NCI-H187 treated with DMSO at 0.1 percent for 48 hours (cell line): ENCODE data around the gene DDIT4.
"Not testable (repeated sequence)": the region's sequence is repeated elsewhere in the genome, so short reads cannot be mapped to it uniquely, and the experiment has no call there.

Experiments
- DNase-seq: peaks from one replicate; lab custom pipeline; 2025; lab: John Stamatoyannopoulos, UW

Gene DDIT4, protein sequence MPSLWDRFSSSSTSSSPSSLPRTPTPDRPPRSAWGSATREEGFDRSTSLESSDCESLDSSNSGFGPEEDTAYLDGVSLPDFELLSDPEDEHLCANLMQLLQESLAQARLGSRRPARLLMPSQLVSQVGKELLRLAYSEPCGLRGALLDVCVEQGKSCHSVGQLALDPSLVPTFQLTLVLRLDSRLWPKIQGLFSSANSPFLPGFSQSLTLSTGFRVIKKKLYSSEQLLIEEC

DNA sequence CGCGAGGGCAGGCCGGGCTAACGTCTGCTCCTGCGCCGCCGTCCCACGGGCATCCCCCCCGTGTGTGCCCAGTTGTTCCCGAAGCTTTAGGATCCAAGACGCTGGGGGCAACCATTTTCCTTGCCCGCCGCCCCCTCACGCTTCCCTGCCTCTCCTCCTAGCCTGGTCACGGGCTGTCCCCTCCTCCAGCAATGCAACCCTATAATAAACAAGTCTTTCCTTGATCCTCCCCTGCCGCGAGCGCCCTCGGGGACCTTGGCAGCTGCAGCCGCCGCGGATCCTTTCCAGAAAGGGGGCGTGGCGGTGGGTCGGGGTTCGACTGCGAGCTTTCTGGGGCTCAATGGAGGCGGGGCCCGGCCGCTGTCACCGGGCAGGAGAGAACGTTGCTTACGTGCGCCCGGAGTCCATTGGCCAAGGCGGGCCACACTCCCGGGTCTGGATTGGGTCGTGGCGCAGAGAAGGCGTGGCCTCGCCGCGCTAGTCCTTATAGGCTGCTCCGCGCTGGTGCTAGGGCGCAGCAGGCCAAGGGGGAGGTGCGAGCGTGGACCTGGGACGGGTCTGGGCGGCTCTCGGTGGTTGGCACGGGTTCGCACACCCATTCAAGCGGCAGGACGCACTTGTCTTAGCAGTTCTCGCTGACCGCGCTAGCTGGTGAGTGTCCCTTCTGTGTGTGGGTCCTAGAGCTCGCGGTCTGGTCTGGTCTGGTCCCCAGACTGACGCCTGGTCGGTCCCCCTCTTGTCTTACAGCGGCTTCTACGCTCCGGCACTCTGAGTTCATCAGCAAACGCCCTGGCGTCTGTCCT lies at the start of gene DDIT4:
Gene DDIT4, plus strand, starts transcription at position 515 of the 803 bp plus-strand sequence. CDS start 293 bp downstream, outside the sequence.
- DNase-seq: peak; percentile 75

DNA sequence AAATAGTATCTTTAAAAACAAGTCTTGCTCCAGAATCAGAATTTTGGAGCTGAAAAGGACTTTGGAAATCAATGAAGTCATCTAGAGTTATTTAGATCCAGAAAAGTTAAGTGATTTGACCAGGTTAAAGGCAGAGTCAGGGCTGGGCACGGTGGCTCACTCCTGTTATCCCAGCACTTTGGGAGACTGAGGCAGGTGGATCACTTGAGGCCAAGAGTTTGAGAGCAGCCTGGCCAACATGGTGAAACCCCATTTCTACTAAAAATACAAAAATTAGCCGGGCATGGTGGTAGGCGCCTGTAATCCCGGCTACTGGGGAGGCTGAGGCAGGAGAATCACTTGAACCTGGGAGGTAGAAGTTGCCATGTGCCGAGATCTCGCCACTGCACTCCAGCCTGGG lies 49.5 kb upstream of the DDIT4 start:
- not testable (repeated sequence) for DNase-seq

DNA sequence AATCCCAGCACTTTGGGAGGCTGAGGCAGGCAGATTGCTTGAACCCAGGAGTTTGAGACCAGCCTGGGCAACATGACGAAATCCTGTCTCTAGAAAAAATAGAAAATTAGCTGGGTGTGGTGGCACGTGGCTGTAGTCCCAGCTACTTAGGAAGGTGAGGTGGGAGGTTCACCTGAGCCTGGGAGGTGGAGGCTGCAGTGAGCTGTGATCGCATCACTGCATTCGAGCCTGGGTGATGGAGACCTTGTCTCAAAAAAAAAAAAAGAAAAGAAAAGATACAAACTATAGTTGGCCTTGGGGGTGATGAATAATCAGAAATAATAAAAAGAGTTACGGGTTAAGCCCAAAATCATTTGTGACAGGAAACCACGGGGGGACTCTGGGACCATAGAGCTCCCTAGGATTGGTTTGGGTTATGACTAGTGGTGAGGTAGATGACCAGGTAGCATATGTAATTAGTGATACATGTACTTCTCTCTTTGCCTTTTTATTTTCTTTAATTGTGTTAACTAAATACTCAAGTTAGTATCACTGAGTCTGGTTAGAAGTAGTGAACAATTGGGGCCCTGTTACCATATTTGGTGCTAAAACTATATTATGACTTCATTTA lies 47.2 kb upstream of the DDIT4 start:
- DNase-seq: no peak

DNA sequence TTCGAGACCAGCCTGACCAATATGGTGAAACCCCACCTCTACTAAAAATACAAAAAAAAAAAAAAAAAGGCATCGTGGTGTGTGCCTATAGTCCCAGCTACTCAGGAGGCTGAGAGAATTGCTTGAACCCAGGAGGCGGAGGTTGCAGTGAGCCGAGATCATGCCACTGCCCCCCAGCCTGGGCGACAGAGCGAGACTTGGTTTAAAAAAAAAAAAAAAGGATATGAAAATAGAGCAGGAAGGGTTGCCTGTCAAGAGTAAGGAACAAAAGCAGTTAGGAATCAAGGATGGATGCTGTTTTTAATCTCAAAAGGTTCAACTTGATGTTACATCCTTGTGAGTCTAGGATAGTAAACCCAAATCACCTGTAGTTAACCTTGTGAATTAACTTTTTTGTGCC lies 45.9 kb upstream of the DDIT4 start:
- DNase-seq: no peak

DNA sequence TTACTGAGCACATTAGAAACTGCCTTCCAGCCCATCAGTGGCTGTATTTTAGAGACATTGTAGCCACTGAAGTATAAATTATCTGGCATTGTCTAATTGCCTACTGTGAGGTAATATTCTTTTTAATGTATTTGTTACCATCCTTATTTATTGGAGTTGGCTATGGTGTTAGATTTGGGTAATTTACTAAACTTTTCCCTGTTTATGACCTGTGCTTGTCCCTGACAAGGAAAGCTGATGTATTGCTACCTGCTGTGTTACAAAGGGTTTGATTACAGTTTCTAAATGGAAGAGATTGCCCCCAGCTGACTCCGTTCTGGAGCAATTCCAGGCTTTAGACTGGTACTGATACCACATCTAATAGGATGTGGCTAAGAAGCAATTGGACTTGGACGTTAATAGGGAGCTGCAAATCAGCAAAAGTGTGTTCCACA lies 45.4 kb upstream of the DDIT4 start:
- no peak for DNase-seq

DNA sequence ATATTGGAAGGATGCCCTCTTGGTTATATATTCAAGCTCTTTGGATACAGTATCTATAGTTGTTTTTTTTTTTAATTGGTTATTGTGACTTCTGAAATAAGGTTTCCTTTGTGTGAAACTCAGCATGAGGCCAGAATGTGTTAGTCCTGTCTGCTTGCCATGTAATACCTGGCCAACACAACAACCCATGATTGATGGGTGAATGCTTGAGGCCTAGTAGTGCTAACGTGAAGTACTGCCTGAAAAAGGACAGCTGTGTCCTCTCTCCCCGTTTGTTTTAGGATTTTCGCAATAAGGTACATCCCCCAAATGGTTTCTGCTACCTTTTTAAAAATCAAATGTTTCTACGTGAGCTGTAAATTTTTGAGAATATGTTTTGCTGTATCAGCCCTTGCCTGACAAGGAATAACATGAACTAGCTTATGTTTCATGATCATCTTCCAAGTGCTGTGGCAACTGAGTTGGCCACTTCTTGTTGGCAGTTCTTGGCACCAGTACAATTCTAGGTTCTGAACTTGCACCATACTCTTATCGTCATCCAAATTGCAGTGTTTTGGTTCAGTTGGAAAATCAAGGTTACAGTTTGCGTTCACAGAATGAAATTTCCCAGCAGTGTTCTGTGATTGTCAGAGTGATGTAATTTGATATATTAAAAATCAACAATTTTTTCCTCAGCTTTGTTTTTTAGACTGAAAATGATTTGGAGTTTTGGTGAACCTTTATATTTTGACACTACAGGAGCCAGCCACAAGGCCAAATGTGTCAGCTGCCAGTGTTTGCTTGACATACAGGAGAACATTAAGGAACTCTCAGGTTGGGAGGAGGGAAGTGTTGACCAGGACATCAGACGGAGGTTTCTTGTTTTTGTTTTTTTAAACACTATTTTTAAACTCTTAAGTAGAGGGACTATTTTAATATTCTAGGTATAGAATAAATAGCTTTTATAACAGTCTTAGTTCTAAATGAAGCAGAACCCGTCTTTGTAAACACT lies 44.2 kb upstream of the DDIT4 start:
- DNase-seq: no peak

DNA sequence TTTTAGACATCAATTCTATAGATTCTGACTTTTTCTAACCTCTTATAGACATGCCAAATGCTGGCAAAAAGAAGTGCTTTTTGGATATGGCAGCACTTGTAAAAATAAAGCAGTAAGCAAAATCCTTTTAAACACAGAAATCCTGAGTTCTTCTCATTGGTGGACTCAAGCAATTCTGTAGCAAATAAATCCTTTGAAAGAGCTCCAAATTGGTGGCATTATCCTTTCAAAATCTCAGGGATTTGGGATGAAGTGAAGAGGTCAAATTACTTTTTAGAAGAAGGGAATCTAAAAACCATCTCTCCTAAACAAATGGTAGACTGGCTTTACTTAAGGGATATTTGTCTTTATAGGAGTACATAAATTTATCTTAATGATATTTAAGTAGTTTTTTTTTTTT lies 40.1 kb upstream of the DDIT4 start:
- DNase-seq: no peak

DNA sequence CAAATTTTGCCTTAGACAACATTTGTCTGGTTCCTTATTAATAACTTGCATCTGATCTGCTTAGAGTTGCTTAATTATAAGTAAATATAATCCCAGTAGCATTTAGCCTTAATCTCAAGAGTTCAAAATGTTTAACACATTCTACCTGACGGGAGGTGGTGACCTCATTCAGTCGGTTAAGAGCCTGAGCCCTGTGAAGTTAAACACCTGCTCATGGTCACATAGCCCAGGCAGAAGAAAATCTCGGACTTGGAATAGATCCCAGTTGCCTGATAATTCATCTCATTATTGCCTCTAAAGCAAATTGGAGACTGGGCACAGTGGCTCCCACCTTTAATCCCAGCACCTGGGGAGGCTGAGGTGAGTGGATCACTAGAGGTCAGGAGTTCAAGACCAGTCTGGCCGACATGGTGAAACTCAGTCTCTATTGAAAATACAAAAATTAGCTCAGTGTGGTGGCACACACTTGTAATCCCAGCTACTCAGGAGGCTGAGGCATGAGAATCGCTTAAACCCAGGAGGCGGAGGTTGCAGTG lies 39.1 kb upstream of the DDIT4 start:
- no peak for DNase-seq

DNA sequence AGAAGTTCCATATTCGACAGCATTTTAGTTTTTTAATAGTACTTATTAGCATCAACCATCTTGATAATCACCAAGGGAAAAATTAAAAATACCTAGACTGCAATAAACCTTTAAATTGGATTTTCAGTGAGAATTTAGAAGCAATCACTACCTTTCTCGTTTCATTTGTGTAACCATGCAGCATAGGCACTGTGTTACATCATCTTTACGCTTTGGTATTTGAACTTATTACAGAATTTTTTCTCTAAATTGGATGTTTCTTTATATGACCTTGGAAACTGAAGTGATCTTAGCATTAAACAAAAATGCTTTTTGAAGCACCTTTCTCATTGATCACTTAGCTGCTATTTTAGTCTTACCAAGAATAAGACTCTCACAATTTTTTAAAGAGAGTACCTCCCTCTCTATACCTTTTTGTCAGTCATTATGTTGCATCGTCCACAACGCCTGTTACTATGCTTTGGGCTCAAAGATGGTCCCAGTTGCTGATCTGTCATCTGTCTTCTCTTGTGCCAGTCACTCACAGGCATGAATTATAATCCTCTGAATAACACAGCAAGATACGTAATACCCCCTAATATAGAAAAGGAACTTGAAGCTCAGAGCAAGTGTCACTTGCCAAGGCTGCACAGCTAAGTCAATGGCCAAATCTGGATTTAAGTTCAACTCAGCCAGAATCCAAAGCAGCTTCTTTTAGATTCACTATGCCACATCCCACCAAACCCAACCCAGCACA lies 38.0 kb upstream of the DDIT4 start:
- DNase-seq: no peak

DNA sequence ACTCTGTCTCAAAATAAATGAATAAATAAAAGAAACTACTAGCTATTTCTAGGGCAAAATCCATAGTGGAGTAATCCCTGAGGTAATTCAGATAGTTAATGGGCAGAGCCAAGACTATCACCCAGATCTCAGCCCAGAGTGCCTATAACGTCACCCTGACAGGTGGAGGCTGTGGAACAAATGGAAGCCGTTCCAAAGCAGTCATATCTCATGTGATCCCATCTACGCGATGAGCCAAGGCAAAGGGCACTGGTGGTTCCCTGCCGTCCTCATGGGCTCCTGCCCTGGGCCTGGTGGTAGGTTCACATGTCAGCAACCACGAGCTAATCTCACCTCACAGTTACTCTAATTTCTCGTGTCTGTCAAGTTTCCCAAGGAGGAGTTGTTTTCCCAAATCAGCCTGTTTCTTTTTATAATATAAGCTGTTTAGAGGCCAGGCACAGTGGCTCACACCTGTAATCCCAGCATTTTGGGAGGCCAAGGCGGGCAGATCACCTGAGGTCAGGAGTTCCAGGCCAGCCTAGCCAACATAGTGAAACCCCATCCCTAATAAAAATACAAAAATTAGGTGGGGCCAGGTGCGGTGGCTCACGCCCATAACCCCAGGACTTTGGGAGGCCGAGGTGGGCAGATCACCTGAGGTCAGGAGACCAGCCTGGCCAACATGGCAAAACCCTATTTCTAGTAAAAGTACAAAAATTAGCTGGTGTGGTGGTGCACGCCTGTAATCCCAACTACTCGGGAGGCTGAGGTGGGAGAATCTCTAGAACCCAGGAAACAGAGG lies 35.1 kb upstream of the DDIT4 start:
- no peak for DNase-seq

DNA sequence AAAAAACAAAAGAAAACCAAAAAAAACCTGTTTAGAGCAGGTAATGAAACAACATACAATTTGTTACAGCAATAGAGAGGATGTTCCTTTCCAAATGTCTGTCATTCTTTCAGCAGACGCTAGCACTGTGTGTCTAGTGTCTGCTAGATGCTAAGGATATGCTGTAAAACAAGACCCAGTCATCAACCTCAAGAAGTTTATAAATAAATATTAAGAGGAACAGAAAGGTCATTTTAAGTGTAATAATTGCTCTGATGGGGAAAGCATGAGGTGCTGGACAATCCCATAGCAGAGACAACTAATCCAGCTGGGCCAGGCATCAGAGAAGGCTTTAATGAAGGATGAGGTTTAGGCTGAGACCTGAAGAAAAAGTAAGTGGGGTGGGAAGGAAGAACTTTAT lies 34.3 kb upstream of the DDIT4 start:
- no peak for DNase-seq

DNA sequence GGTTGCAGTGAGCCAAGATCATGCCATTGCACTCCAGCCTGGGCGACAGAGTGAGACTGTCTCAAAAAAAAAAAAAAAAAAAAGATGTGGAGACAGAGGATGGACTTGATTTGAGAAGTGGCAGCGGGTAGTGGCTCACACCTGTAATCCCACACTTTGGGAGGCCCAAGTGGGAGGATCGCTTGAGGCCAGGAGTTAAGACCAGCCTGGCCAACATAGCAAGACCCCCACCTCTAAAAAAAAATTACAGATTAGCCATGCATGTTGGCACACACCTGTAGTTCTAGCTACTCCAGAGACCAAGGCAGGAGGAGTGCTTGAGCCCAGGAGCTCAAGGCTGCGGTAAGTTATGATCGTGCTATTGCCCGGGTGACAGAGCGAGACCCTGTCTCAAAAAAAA lies 33.4 kb upstream of the DDIT4 start:
- DNase-seq: no peak

DNA sequence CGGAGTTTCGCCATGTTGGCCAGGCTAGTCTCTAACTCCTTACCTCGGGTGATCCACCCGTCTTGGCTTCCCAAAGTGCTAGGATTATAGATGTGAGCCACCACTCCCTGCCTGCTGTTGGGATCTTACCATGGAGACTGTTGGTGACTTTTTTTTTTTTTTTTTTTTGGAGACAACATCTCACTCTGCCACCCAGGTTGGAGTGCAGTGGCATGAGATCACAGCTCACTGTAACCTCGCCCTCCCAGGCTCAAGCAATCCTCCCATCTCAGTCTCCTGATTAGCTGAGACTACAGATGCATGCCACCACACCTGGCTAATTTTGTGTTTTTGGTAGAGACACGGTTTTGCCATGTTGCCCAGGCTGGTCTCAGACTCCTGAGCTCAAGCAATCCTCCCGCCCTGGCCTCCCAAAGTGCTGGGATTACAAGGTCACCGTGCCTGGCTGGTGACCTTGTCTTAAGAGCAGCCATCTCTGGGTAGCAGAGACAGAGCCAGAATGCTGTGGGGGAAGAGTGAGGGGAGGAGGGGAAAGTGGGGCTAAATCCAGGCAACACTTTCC lies 32.0 kb upstream of the DDIT4 start:
- DNase-seq: no peak

DNA sequence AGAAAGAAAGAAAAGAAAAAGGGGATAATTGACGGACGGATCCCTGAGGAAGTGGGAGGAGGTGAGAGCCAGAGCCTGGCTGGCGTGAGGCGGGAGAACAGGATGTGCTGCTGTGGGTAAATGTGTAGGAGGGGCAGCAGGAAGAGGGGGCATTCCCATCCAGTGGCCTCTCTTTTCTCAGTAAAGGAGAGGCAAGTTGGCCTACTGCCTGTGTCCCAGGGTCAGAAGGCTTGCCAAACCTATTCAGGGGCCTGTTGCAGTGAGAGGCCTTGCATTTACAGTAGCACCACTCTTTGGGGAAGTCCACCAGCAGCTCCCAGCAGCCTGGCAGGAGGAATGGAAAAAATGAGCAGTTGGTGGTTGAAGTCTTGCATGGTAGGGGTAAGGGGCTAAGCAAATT lies 31.0 kb upstream of the DDIT4 start:
- no peak for DNase-seq

DNA sequence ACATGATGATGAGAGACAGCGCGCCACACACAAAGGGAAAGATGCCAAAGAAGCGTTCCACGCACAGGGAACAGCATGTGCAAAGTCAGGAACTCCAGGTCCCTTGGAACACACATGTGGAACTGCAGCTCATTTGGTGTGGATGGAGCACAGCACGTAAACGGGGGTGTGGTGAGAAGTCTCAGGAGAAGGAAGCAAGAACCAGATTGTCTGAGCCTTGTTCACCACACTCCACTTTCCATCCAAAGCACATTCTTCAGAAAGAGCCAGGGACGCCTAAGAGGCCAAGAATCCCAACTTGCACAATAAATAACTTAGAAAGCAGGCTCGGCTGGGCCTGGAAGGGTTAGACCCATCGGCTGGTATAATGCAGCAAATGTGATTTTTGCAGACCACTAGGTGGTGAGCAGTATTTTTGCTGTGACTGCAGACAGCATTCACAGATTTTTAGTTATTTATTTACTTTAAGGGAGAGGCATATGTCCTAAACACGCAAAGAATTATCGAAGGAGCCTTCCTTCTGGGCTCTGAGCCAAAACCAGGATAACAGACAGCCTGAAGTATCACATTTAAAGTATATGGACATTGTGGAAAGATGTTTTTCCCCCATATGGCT lies 29.8 kb upstream of the DDIT4 start:
- DNase-seq: no peak

DNA sequence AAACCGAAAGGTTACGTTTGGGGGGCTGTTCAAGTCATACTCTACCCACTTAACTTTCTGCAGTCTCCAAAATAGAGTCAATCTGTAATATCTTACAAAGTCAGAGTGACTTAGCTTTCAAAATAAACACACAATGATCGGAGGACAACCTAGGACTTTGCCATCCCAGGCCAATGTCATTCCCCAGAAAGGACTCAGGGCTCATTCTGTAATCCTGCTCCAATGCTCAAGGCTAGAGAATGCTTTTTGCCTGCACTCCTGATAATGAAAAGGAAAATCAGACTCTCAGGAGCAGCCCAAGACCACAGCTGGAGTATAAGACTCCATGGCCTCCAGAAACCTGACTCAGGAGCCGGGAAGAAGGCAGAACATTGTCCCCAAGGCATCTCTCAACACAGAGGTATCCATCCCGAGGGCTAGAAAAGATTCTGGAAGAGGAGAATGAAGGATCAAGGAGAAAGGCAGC lies 29.1 kb upstream of the DDIT4 start:
- no peak for DNase-seq

DNA sequence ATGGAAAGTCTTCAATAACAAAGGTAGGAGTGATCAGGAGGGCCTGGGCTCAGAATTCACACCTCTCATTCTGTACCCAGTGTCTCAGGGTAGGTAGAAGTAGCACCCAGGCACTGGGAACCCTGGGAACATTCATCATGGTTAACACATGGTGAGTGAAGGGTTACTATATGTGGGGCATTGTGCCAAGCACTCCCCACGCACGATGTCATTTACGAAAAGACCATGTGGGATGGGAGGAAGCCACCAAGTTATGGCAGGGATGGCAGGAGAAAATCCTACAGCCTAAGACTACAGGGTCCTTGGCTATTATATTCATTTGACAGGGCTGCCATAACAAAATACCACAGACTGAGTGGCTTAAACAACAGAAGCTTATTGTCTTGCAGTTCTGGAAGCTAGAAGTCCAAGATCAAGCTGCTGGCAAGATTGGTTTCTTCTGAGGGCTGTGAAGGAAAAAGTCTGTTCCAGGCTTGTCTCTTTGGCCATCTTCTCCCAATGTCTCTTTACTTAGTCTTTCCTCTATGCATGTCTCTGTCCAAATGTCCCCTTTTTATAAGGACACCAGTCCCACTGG lies 27.7 kb upstream of the DDIT4 start:
- DNase-seq: no peak

DNA sequence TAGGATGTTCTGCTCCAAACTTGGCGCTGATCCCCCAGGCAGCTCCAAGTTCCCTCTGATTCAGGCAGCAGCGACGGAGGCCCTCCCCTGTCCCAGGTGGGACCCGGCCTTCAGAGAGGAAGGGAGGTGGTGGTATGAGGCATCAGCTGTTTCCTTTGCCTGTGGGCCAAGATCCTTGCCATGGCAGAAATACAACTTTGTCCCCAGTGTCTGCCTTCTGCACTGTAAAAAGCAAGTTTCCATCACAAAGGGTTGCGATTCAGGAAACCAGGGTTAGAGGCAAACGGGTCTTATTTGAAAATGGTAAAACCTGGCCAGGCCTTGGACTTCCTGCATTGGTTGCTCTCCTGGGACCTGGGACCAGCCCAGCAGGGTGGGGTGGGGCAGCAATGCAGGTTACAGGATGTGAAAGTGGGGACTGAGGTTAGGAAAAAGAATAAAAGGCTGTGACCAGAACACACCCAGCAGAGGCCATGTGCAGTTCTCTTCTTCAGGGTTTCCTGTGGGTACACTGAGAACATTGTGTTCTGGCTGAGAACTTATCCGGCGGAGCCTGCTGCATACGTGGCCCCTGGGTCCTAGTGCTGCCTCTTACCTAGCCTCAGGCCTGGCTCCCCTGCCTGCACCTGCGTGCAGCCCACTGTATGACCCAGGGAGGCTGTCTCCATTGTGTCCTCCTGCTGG lies 25.1 kb upstream of the DDIT4 start:
- DNase-seq: no peak
